ENCODE results near the gene AJAP1. TPM values are rescaled to one million over a fixed set of nuclear protein-coding genes. Genes with fewer than 3 reads are reported as not detected.

Gene AJAP1
- total RNA-seq, 1 donor from 2014 or later = 0.52 TPM

DNA sequence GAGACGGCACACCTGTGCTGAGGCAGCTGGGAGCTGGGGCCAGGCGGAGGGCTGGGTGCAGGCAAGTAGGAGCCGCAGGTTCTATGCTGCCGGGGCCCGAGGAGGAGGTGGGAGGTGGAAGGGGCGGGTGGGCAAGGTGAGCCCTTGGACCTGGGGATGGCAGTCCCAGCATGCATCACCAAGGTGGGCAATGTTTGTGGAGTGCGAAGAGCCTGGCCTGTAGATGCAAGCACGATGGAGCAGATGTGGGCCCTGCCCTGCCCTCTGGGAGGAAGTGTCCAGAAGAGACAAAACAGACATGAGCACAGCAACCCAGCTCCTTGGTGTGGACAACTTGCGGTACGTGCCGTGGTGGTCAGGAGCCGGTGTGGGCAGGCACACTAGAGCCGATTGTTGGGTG, 28.3 kb upstream of the AJAP1 start:
- no peak overlapping the region for H3K4me3 ChIP-seq
- TF ChIP-seq, protein P1, sequence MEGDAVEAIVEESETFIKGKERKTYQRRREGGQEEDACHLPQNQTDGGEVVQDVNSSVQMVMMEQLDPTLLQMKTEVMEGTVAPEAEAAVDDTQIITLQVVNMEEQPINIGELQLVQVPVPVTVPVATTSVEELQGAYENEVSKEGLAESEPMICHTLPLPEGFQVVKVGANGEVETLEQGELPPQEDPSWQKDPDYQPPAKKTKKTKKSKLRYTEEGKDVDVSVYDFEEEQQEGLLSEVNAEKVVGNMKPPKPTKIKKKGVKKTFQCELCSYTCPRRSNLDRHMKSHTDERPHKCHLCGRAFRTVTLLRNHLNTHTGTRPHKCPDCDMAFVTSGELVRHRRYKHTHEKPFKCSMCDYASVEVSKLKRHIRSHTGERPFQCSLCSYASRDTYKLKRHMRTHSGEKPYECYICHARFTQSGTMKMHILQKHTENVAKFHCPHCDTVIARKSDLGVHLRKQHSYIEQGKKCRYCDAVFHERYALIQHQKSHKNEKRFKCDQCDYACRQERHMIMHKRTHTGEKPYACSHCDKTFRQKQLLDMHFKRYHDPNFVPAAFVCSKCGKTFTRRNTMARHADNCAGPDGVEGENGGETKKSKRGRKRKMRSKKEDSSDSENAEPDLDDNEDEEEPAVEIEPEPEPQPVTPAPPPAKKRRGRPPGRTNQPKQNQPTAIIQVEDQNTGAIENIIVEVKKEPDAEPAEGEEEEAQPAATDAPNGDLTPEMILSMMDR (IDR thresholded peaks at IDR 0.05) = no peak
- ATAC-seq (no peak), DNase-seq (peak; percentile 51)
- H3K9me3 ChIP-seq = no peaks in the 10 kb centered on the region
- intact Hi-C loops (cut with DNase I) = no loop called here
- H3K27me3 ChIP-seq = no peaks in the 10 kb centered on the region
- H3K27ac ChIP-seq = no peak overlapping the region
- no peaks in the 10 kb centered on the region for H3K36me3 ChIP-seq
- no peaks in the 10 kb centered on the region for H3K4me1 ChIP-seq

DNA sequence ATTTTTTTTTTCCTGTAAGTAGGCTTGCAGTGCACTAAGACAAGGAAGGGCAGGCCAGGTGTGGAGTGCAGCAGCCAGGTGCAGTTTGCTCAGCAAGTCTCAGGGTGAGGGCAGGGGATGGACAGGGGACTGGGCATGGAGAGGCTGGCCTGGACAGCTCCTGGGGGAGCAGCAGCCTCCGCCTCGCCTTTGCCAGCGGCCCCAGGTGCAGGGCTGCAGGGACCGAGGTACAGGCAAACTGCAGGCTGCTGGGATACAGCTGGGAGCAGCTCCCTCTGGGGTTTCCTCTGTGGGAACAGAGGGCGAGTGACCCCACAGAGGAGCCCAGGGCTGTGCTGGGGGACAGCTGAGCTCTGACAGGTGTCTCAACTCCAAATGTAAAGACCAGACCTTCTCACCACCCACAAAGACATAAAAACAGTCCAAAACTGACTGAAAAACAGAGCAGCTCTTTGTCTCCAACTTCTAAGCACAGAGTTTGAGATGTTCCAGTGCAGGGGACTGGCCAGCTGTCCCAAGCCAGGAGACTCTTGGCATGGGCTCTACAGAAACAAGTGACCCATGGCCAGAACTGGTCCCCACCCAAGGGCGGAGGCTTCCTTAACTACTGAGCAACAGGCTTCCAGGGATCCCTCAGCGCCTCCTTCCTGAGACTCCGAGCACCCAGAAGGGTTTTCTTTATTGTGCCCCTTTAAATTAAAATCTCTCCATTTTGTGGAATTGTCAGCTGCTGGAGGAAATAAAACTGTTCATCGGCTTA, 27.7 kb upstream of the AJAP1 start:
- H3K4me3 ChIP-seq = no peak overlapping the region
- intact Hi-C loops (cut with DNase I) = no loop called here
- TF ChIP-seq, protein P1 (IDR thresholded peaks at IDR 0.05) = no peak
- no peaks in the 10 kb centered on the region for H3K27me3 ChIP-seq
- peak; percentile 39 for DNase-seq
- H3K27ac ChIP-seq = no peak overlapping the region
- no peak for ATAC-seq
- H3K9me3 ChIP-seq = no peaks in the 10 kb centered on the region
- no peaks in the 10 kb centered on the region for H3K36me3 ChIP-seq
- H3K4me1 ChIP-seq = no peaks in the 10 kb centered on the region

DNA sequence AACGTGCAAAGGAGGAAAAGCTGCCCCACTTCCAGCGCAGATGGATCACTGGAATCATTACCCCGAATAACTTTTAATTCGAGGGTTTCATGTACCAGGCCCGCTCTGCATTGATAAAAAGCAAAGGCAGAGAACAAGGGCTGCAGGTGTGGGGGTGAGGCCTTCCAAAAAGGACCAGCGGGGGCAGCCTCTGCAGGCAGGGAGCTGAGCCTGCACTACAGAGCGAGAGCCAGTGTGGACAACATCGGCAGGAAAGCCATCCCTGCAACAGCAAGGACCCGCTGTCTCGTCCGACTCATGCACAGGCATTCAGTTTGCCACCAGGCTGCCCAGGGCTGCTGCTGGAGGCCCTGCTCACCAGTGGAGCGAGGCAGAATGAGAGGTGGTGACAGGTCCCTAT, 27.1 kb upstream of the AJAP1 start:
- Histone ChIP-seq H3K27me3 (no peaks in the 10 kb centered on the region), H3K27ac (no peak overlapping the region), H3K9me3 (no peaks in the 10 kb centered on the region), H3K4me1 (no peaks in the 10 kb centered on the region), H3K4me3 (no peak overlapping the region), H3K36me3 (no peaks in the 10 kb centered on the region)
- ATAC-seq (no peak), DNase-seq (peak; percentile 36)
- TF ChIP-seq, protein P1 (IDR thresholded peaks at IDR 0.05) = no peak
- intact Hi-C loops (cut with DNase I) = no loop called here

DNA sequence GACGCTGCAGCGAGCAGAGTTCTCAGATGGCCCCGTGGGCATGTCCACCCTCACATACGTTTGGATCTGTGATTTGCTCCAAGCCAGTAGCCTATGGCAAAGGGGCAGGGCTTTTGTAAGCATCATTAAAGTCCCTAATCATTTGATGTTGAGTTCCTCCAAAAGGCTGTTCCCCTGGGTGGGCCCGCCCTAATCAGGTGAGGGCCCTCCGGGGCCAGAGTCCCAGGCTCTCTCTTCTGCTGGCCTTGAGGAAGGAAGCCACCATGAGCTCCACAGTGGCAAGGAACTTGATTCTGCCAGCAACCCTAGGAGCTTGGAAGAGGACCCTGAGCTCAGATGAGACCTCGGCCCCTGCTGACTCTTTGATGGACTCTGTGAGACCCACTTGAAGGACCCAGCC, 25.4 kb upstream of the AJAP1 start:
- Histone ChIP-seq H3K36me3 (no peaks in the 10 kb centered on the region), H3K9me3 (no peaks in the 10 kb centered on the region), H3K27me3 (no peaks in the 10 kb centered on the region), H3K4me1 (no peaks in the 10 kb centered on the region), H3K27ac (no peak overlapping the region), H3K4me3 (no peak overlapping the region)
- TF ChIP-seq, protein P1 (IDR thresholded peaks at IDR 0.05) = no peak
- ATAC-seq = no peak
- intact Hi-C loops (cut with DNase I) = no loop called here
- DNase-seq = no peak

DNA sequence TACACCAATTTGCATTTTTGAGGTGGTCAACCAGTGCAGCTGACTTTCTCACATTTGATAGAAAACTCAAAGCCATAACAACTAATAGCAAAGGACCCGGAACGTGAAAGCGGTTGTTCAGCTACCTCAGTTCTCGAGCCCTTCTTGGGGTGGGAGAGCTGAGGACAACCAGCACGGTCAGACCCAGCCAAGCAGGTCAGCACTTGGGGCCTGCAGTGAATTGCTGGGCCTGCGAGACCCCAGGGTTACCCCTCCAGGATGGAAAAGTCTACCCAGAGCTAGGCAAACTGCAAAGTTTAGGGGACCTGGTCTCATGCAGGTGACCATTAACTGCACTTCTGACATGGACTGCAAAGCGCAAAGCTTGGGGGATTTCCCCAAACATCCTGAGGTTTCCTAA, 23.8 kb upstream of the AJAP1 start:
- intact Hi-C loops (cut with DNase I) = no loop called here
- TF ChIP-seq, protein P1 (IDR thresholded peaks at IDR 0.05) = no peak
- Histone ChIP-seq H3K36me3 (no peaks in the 10 kb centered on the region), H3K4me3 (no peak overlapping the region), H3K27ac (no peak overlapping the region), H3K27me3 (no peaks in the 10 kb centered on the region), H3K4me1 (no peaks in the 10 kb centered on the region), H3K9me3 (no peaks in the 10 kb centered on the region)
- no peak for ATAC-seq
- DNase-seq = no peak
